HCT116 (cell line): Measurements from ENCODE around the gene THAP8. TPM values are rescaled to one million over a fixed set of nuclear protein-coding genes. Genes with fewer than 3 reads are reported as not detected.

Source experiments
- ATAC-seq: fragments of 200-7000 bp; cut with Tn5 transposase; 2 replicates; pipeline ENCODE4 v1.9.1; 2020; ENCODE audit warnings: mild to moderate bottlenecking, moderate library complexity
- BruUV-seq: library from RNA; stranded (reverse); fragments of 400-500 nt; replicated peaks from 2 replicates; lab custom pipeline; 2021; lab: Mats Ljungman, UMichigan
- CTCF ChIA-PET: fragments of 300-600 bp; sonication (Branson Sonifier 250); formaldehyde crosslinking; loops from one replicate; lab custom pipeline; 2021; ENCODE audit warnings: antibody characterized with exemption; lab: Charles Lee
- POLR2A ChIA-PET: fragments of 300-600, 350-600 bp; sonication (Branson Sonifier 250); formaldehyde crosslinking; loops from one replicate; lab custom pipeline; 2021; ENCODE audit warnings: antibody characterized with exemption; lab: Charles Lee
- RAD21 ChIA-PET, 2 experiments: fragments of 300-600 bp; sonication (Branson Sonifier 250); formaldehyde crosslinking; loops; one replicate each; lab custom pipeline; 2023; ENCODE audit warnings: low total read pairs in 2 of 2; ENCODE audit not compliant: uncharacterized antibody in 2 of 2, unreplicated experiment in 2 of 2, low non-redundant PET in 1 of 2; lab: Charles Lee
- DNase-seq: peaks from one replicate; pipeline ENCODE4 v3.0.0-alpha.2; 2010; ENCODE audit warnings: low read depth, low spot score
- H2AFZ ChIP-seq: fragments of 200-600 bp; shearing (Covaris generic), sonication (generic); 2 replicates; pipeline ENCODE4 v1.6.1; 2017; ENCODE audit warnings: low read depth, mixed run types, mixed read lengths, antibody characterized with exemption, low read length; ENCODE audit not compliant: poor library complexity, severe bottlenecking
- H3K27ac ChIP-seq: 2 replicates; pipeline ENCODE4 v1.5.1; 2012; ENCODE audit warnings: low read depth, low read length
- H3K27me3 ChIP-seq: fragments of 200-600 bp; sonication (generic); 2 replicates; pipeline ENCODE4 v1.6.1; 2016; ENCODE audit warnings: mixed run types, low read length, mixed read lengths; ENCODE audit not compliant: insufficient read depth
- H3K36me3 ChIP-seq, 2 experiments: fragments of 200-500 bp in 1 of 2; fragments of 200-600 bp in 1 of 2; sonication (Bioruptor generic) in 1 of 2; sonication (generic) in 1 of 2; 2 replicates each; pipeline versions ENCODE4 v1.5.1 to v1.6.1; 2014 to 2016; ENCODE audit warnings: low read length in 2 of 2, inconsistent platforms in 1 of 2, mixed read lengths in 1 of 2, mixed run types in 1 of 2; ENCODE audit not compliant: insufficient read depth in 2 of 2, control insufficient read depth in 1 of 2
- H3K4me1 ChIP-seq, 2 experiments: fragments of 200-600 bp in 1 of 2; sonication (generic) in 1 of 2; 2 replicates each; pipeline versions ENCODE4 v1.5.1 to v1.6.1; 2012 to 2017; ENCODE audit warnings: low read length in 2 of 2, inconsistent platforms in 1 of 2, mild to moderate bottlenecking in 1 of 2, mixed read lengths in 1 of 2, mixed run types in 1 of 2, moderate library complexity in 1 of 2; ENCODE audit not compliant: insufficient read depth in 2 of 2, control insufficient read depth in 1 of 2
- H3K4me2 ChIP-seq: fragments of 200-600 bp; sonication (generic); 2 replicates; pipeline ENCODE4 v1.6.1; 2017; ENCODE audit warnings: mixed run types, low read length, mixed read lengths
- H3K4me3 ChIP-seq, 2 experiments: fragments of 200-600 bp in 1 of 2; sonication (generic) in 1 of 2; replicated peaks in 1 of 2; 2 replicates each; pipeline ENCODE4 v1.5.1; 2011 to 2016; ENCODE audit warnings: low read length in 2 of 2, control low read depth in 1 of 2, low read depth in 1 of 2, mild to moderate bottlenecking in 1 of 2, mixed read lengths in 1 of 2, mixed run types in 1 of 2
- H3K79me2 ChIP-seq: fragments of 200-600 bp; sonication (generic); 2 replicates; pipeline ENCODE4 v1.6.1; 2017; ENCODE audit warnings: mild to moderate bottlenecking, mixed run types, low read length, moderate library complexity, mixed read lengths; ENCODE audit not compliant: insufficient read depth
- H3K9ac ChIP-seq: fragments of 200-600 bp; sonication (generic); 2 replicates; pipeline ENCODE4 v1.6.1; 2016; ENCODE audit warnings: low read length, mixed read lengths
- H3K9me2 ChIP-seq: fragments of 200-600 bp; sonication (generic), shearing (Covaris generic); 2 replicates; pipeline ENCODE4 v1.6.1; 2017; ENCODE audit warnings: mixed run types, mild to moderate bottlenecking, moderate library complexity; ENCODE audit not compliant: insufficient read depth
- H3K9me3 ChIP-seq, 2 experiments: fragments of 200-500 bp in 1 of 2; fragments of 200-600 bp in 1 of 2; sonication (Bioruptor generic) in 1 of 2; sonication (generic) in 1 of 2; 2 replicates each; pipeline ENCODE4 v1.6.1; 2014 to 2017; ENCODE audit warnings: low read length in 2 of 2, mixed read lengths in 2 of 2, inconsistent platforms in 1 of 2, low read depth in 1 of 2, mild to moderate bottlenecking in 1 of 2, mixed run types in 1 of 2, moderate library complexity in 1 of 2; ENCODE audit not compliant: control insufficient read depth in 1 of 2, insufficient read depth in 1 of 2
- H4K20me1 ChIP-seq: fragments of 200-600 bp; sonication (generic), shearing (Covaris generic); 2 replicates; pipeline ENCODE4 v1.6.1; 2017; ENCODE audit warnings: mixed run types, mild to moderate bottlenecking, moderate library complexity; ENCODE audit not compliant: insufficient read depth
- ATF3 ChIP-seq: IDR thresholded peaks from 2 replicates; pipeline ENCODE4 v1.6.1; 2012
- CBX3 ChIP-seq: IDR thresholded peaks from 2 replicates; pipeline ENCODE4 v1.6.1; 2012; ENCODE audit warnings: low read depth
- CTCF ChIP-seq, 3 experiments: fragments of 200-600 bp in 1 of 3; sonication (generic) in 1 of 3; IDR thresholded peaks in 2 of 3; conservative IDR thresholded peaks in 1 of 3; 2 replicates each; pipeline ENCODE4 v1.5.1; 2012 to 2017; ENCODE audit warnings: low read depth in 2 of 3, low read length in 2 of 3, antibody characterized with exemption in 1 of 3, borderline replicate concordance in 1 of 3, control low read depth in 1 of 3, mild to moderate bottlenecking in 1 of 3, mixed read lengths in 1 of 3, mixed run types in 1 of 3, moderate library complexity in 1 of 3; ENCODE audit not compliant: insufficient read depth in 1 of 3
- EGR1 ChIP-seq: IDR thresholded peaks from 2 replicates; pipeline ENCODE4 v1.6.1; 2012; ENCODE audit warnings: low read depth
- ELF1 ChIP-seq: IDR thresholded peaks from 2 replicates; pipeline ENCODE4 v1.6.1; 2012; ENCODE audit warnings: low read depth, borderline replicate concordance
- EZH2phosphoT487 ChIP-seq: fragments of 200-600 bp; IDR thresholded peaks from 2 replicates; pipeline ENCODE4 v1.6.1; 2018; ENCODE audit warnings: antibody characterized with exemption, borderline replicate concordance
- JUND ChIP-seq: IDR thresholded peaks from 2 replicates; pipeline ENCODE4 v1.6.1; 2012
- MAX ChIP-seq: IDR thresholded peaks from 2 replicates; pipeline ENCODE4 v1.6.1; 2012
- POLR2AphosphoS5 ChIP-seq: IDR thresholded peaks from 2 replicates; pipeline ENCODE4 v1.6.1; 2011; ENCODE audit warnings: mild to moderate bottlenecking, low read depth, low read length, moderate library complexity
- RAD21 ChIP-seq: IDR thresholded peaks from 2 replicates; pipeline ENCODE4 v1.6.1; 2012; ENCODE audit warnings: low read depth, mild to moderate bottlenecking
- REST ChIP-seq: IDR thresholded peaks from 2 replicates; pipeline ENCODE4 v1.6.1; 2012; ENCODE audit warnings: low read depth
- SIN3A ChIP-seq: IDR thresholded peaks from 2 replicates; pipeline ENCODE4 v1.6.1; 2012; ENCODE audit warnings: low read depth
- SP1 ChIP-seq: IDR thresholded peaks from 2 replicates; pipeline ENCODE4 v1.6.1; 2012; ENCODE audit warnings: low read depth
- TCF7L2 ChIP-seq: IDR thresholded peaks from 2 replicates; pipeline ENCODE4 v1.7.0; 2011; ENCODE audit warnings: borderline replicate concordance, inconsistent platforms; ENCODE audit not compliant: insufficient read depth, insufficient read length; ENCODE audit errors: extremely low read depth
- YY1 ChIP-seq: IDR thresholded peaks from 2 replicates; pipeline ENCODE4 v1.6.1; 2011; ENCODE audit warnings: low read length, low read depth, moderate library complexity, mild to moderate bottlenecking; ENCODE audit not compliant: insufficient replicate concordance; ENCODE audit errors: extremely low read depth
- ZBTB33 ChIP-seq: IDR thresholded peaks from 2 replicates; pipeline ENCODE4 v1.6.1; 2011; ENCODE audit warnings: mild to moderate bottlenecking, low read length, moderate library complexity; ENCODE audit not compliant: insufficient replicate concordance; ENCODE audit errors: extremely low read depth
- ZFX ChIP-seq: fragments of 450-650 bp; IDR thresholded peaks from 2 replicates; pipeline ENCODE4 v1.6.1; 2017
- ZNF274 ChIP-seq: fragments of 200-500 bp; sonication (Bioruptor generic); IDR thresholded peaks from 2 replicates; pipeline ENCODE4 v1.6.1; 2014; ENCODE audit warnings: mild to moderate bottlenecking, low read depth, low read length, inconsistent platforms
- intact Hi-C: fragments of 100-400 bp; cut with micrococcal nuclease; formaldehyde crosslinking; loops from 2 replicates; pipeline ENCODE4 v1.10.0; 2022
- total RNA-seq: library from RNA; stranded (reverse); gene quantifications from one replicate; pipeline ENCODE4 v1.2.1, GENCODE V29; 2021; ENCODE audit not compliant: unreplicated experiment

THAP8 gene
- total RNA-seq, 1 experiment from 2014 or later: 1.7 TPM

GRCh38 chr19:36092566-36092965 is 38.5 kb upstream of the THAP8 start:
- H3K4me3 ChIP-seq: no peak overlapping the region
- no peak overlapping the region for H3K9ac ChIP-seq
- ChIA-PET POLR2A (no interaction called here), CTCF (no interaction called here)
- no peaks in the 10 kb centered on the region for H3K79me2 ChIP-seq
- H3K36me3 ChIP-seq: peaks cover 8 to 32% of the 10 kb centered on the region in 2 experiments
- no peaks in the 10 kb centered on the region for H3K4me1 ChIP-seq
- intact Hi-C loops: no loop called here
- no peaks in the 10 kb centered on the region for H3K9me3 ChIP-seq
- TF ChIP-seq EGR1 (no peak), REST (no peak), TCF7L2 (no peak), POLR2AphosphoS5 (no peak), ZNF274 (no peak), ATF3 (no peak), MAX (no peak), EZH2phosphoT487 (no peak), ELF1 (no peak), YY1 (no peak), CTCF (IDR thresholded peaks at IDR 0.05 in 2 of 3, conservative IDR thresholded peaks at IDR 0.05 in 1 of 3; ENCODE audit: borderline replicate concordance in 1 of 3, insufficient read depth in 1 of 3, low read depth in 2 of 3, low read length in 2 of 3) (no peak), JUND (no peak), SP1 (no peak), RAD21 (no peak), SIN3A (no peak), ZFX (no peak), CBX3 (no peak), ZBTB33 (no peak)
- TF ChIP-seq, all 23 proteins: peak for 0
- no peak overlapping the region for H3K4me2 ChIP-seq
- BruUV-seq: no TSS peak
- H3K9me2 ChIP-seq: no peaks in the 10 kb centered on the region
- H2AFZ ChIP-seq: no peak overlapping the region
- DNase-seq (no peak), ATAC-seq (no peak)
- RAD21 ChIA-PET: no interaction called here
- H3K27me3 ChIP-seq: no peaks in the 10 kb centered on the region
- no peak overlapping the region for H3K27ac ChIP-seq
- H4K20me1 ChIP-seq: no peaks in the 10 kb centered on the region
